Measurements from ENCODE around the gene IGSF3.

DNA sequence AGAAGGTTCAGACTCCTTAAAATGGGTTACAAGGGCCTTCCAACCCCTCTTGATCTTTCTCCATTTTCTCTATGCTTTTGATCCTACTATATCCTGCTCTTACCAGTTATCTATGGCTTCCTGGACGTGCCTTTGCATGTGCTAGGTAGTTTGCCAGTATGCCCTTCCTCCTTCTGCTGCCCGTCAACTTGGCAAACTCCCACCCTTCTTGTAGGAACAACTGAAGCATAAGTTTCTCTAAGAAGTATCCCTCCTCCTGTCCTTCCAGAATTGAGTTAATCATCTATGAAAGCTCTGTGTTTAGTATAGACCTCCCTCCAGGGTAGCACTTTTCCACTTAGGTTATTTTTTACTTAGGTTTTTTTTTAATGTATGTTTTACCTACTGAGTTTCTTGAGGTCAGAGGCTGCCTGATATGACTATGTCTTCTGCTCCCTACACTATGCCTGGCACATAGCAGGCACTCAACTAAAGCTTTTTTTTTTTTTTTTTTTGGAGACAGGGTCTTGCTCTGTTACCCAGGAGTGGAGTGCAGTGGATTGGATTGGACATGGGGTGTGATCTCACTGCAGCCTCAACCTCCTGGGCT is 10.0 kb upstream of the IGSF3 start:
- TF ChIP-seq, protein P1, sequence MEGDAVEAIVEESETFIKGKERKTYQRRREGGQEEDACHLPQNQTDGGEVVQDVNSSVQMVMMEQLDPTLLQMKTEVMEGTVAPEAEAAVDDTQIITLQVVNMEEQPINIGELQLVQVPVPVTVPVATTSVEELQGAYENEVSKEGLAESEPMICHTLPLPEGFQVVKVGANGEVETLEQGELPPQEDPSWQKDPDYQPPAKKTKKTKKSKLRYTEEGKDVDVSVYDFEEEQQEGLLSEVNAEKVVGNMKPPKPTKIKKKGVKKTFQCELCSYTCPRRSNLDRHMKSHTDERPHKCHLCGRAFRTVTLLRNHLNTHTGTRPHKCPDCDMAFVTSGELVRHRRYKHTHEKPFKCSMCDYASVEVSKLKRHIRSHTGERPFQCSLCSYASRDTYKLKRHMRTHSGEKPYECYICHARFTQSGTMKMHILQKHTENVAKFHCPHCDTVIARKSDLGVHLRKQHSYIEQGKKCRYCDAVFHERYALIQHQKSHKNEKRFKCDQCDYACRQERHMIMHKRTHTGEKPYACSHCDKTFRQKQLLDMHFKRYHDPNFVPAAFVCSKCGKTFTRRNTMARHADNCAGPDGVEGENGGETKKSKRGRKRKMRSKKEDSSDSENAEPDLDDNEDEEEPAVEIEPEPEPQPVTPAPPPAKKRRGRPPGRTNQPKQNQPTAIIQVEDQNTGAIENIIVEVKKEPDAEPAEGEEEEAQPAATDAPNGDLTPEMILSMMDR (IDR thresholded peaks at IDR 0.05): no peak
- TF ChIP-seq POLR2A (IDR thresholded peaks at IDR 0.05): no peak
